WTC11 (cell line): ENCODE results near the gene ADGRB3.

Experiments
- ATF1 ChIP-seq: sonication (generic); formaldehyde crosslinking; IDR thresholded peaks from 2 replicates; pipeline ENCODE4 v1.8.1; 2023; ENCODE audit warnings: mild to moderate bottlenecking, moderate library complexity, missing genetic modification reagents
- ATF2 ChIP-seq: sonication (generic); formaldehyde crosslinking; IDR thresholded peaks from 2 replicates; pipeline ENCODE4 v1.8.1; 2022; ENCODE audit warnings: low read depth, missing genetic modification reagents, borderline replicate concordance
- CREB1 ChIP-seq: sonication (generic); formaldehyde crosslinking; IDR thresholded peaks from 2 replicates; pipeline ENCODE4 v1.8.0; 2023; ENCODE audit warnings: mild to moderate bottlenecking, missing genetic modification reagents
- CTCF ChIP-seq: fragments of 200-600 bp; IDR thresholded peaks from 2 replicates; pipeline ENCODE4 v1.8.0; 2022; ENCODE audit warnings: antibody characterized with exemption
- E2F1 ChIP-seq: sonication (generic); formaldehyde crosslinking; IDR thresholded peaks from 2 replicates; pipeline ENCODE4 v1.8.0; 2022; ENCODE audit warnings: mild to moderate bottlenecking, missing genetic modification reagents
- FOXP4 ChIP-seq: sonication (generic); formaldehyde crosslinking; IDR thresholded peaks from 2 replicates; pipeline ENCODE4 v1.8.0; 2022; ENCODE audit warnings: mild to moderate bottlenecking, missing genetic modification reagents
- NR3C1 ChIP-seq: sonication (generic); formaldehyde crosslinking; conservative IDR thresholded peaks from 2 replicates; pipeline ENCODE4 v1.8.1; 2023; ENCODE audit warnings: low read depth, mild to moderate bottlenecking, missing genetic modification reagents
- SMAD3 ChIP-seq: sonication (generic); formaldehyde crosslinking; IDR thresholded peaks from 2 replicates; pipeline ENCODE4 v1.8.0; 2022; ENCODE audit warnings: missing genetic modification reagents, mild to moderate bottlenecking, borderline replicate concordance
- SP1 ChIP-seq: sonication (generic); formaldehyde crosslinking; conservative IDR thresholded peaks from 2 replicates; pipeline ENCODE4 v1.8.1; 2022; ENCODE audit warnings: missing genetic modification reagents
- TCF7 ChIP-seq: sonication (generic); formaldehyde crosslinking; IDR thresholded peaks from 2 replicates; pipeline ENCODE4 v1.8.0; 2022; ENCODE audit warnings: mild to moderate bottlenecking, low read depth, missing genetic modification reagents, moderate library complexity
- USF2 ChIP-seq: sonication (generic); formaldehyde crosslinking; IDR thresholded peaks from 2 replicates; pipeline ENCODE4 v1.8.1; 2023; ENCODE audit warnings: mild to moderate bottlenecking, missing genetic modification reagents, moderate library complexity
- ZNF232 ChIP-seq: sonication (generic); formaldehyde crosslinking; IDR thresholded peaks from 2 replicates; pipeline ENCODE4 v1.8.0; 2022; ENCODE audit warnings: mild to moderate bottlenecking, missing genetic modification reagents

GRCh38 chr6:69337311-69337710 lies 702.2 kb downstream of the ADGRB3 start:
- no peak for TF ChIP-seq ZNF232 (CRISPR knock-in tag)
- TF ChIP-seq NR3C1 (CRISPR knock-in tag) = no peak
- no peak for TF ChIP-seq SP1 (CRISPR knock-in tag)
- no peak for TF ChIP-seq E2F1 (CRISPR knock-in tag)
- no peak for TF ChIP-seq FOXP4 (CRISPR knock-in tag)
- TF ChIP-seq USF2 (CRISPR knock-in tag) = no peak
- TF ChIP-seq ATF2 (CRISPR knock-in tag) = no peak
- no peak for TF ChIP-seq TCF7 (CRISPR knock-in tag)
- TF ChIP-seq CTCF = no peak
- TF ChIP-seq SMAD3 (CRISPR knock-in tag) = no peak
- TF ChIP-seq CREB1 (CRISPR knock-in tag) = no peak
- no peak for TF ChIP-seq ATF1 (CRISPR knock-in tag)
